ENCODE results near the gene NAA30.

- TF ChIP-seq POLR2A (IDR thresholded peaks at IDR 0.05; ENCODE audit: low read length) (peak; percentile 17), GATA1 (IDR thresholded peaks at IDR 0.05; ENCODE audit: low read depth, low read length) (no peak)
These were observed 1.3 kb downstream of the NAA30 start for GRCh38 chr14:57391517-57392195.
